ENCODE results near the gene SCD5. TPM values are rescaled to one million over a fixed set of nuclear protein-coding genes. Genes with fewer than 3 reads are reported as not detected.

SCD5 gene
- polyA plus RNA-seq, 2 of the 4 experiments (the other 2 are of a cell fraction): 9.8 to 11.9 TPM

DNA sequence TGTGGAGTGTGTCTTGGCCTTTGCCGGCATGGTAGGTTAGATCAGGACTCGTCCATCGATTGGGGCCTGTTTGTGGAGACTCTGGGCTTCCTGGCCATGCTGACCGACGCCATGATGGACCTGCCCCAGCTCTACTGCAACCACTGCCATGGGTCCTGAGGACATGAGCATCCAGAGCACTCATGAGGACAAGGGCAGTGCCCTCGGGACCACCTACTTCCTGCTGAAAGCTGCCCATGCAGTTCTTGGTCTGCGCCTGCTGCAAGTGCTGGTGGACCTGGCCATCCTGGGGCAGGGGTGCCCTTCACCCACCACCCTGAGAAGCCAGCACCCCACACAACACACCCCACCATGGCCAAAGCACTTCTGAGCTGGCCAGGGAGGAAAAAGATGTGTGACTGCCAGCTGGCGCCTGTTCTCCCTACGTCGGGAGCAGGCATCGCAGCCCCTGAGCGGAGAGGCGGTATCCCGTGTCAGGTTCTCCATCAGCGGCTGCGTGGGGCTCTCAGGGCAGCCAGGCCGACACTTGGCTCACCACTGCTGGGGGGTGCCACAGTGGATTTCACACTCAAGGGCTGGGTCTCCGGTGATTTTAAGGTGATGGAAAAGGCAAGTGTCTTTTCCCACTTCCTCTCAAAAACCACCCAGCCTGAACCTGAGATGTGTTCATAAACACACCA is 106.4 kb downstream of the SCD5 start:
- no peak overlapping the region for H3K4me2 ChIP-seq
- ATAC-seq: no peak
- no peak for DNase-seq (ENCODE audit: low read depth in 1 of 2, low spot score in 1 of 2)
- TF ChIP-seq HOXB13 (CRISPR knock-in tag; IDR thresholded peaks at IDR 0.05; ENCODE audit: low read depth) (no peak), MAZ (IDR thresholded peaks at IDR 0.05; ENCODE audit: borderline replicate concordance, low read depth, low read length) (no peak), ZFP36 (IDR thresholded peaks at IDR 0.05; ENCODE audit: borderline replicate concordance, partially characterized antibody) (no peak), RAD21 (conservative IDR thresholded peaks at IDR 0.05 in 1 of 2, IDR thresholded peaks at IDR 0.05 in 1 of 2) (no peak), JUNB (IDR thresholded peaks at IDR 0.05) (no peak), MYC (IDR thresholded peaks at IDR 0.05; ENCODE audit: borderline replicate concordance, low read length) (no peak), CEBPB (IDR thresholded peaks at IDR 0.05) (no peak), TFCP2L1 (CRISPR knock-in tag; IDR thresholded peaks at IDR 0.05) (no peak), ZC3H11A (IDR thresholded peaks at IDR 0.05) (no peak), BHLHE40 (IDR thresholded peaks at IDR 0.05; ENCODE audit: low read depth, low read length) (no peak), ESRRA (IDR thresholded peaks at IDR 0.05; ENCODE audit: borderline replicate concordance, low read length) (no peak), RARB (CRISPR knock-in tag; IDR thresholded peaks at IDR 0.05) (no peak), KDM1A (IDR thresholded peaks at IDR 0.05; ENCODE audit: low read depth) (no peak)
- TF ChIP-seq, protein P1, sequence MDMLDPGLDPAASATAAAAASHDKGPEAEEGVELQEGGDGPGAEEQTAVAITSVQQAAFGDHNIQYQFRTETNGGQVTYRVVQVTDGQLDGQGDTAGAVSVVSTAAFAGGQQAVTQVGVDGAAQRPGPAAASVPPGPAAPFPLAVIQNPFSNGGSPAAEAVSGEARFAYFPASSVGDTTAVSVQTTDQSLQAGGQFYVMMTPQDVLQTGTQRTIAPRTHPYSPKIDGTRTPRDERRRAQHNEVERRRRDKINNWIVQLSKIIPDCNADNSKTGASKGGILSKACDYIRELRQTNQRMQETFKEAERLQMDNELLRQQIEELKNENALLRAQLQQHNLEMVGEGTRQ (IDR thresholded peaks at IDR 0.05): no peak
- TF ChIP-seq, protein P2, sequence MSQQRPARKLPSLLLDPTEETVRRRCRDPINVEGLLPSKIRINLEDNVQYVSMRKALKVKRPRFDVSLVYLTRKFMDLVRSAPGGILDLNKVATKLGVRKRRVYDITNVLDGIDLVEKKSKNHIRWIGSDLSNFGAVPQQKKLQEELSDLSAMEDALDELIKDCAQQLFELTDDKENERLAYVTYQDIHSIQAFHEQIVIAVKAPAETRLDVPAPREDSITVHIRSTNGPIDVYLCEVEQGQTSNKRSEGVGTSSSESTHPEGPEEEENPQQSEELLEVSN (IDR thresholded peaks at IDR 0.05; ENCODE audit: borderline replicate concordance, low read depth): no peak
- TF ChIP-seq, protein P3, sequence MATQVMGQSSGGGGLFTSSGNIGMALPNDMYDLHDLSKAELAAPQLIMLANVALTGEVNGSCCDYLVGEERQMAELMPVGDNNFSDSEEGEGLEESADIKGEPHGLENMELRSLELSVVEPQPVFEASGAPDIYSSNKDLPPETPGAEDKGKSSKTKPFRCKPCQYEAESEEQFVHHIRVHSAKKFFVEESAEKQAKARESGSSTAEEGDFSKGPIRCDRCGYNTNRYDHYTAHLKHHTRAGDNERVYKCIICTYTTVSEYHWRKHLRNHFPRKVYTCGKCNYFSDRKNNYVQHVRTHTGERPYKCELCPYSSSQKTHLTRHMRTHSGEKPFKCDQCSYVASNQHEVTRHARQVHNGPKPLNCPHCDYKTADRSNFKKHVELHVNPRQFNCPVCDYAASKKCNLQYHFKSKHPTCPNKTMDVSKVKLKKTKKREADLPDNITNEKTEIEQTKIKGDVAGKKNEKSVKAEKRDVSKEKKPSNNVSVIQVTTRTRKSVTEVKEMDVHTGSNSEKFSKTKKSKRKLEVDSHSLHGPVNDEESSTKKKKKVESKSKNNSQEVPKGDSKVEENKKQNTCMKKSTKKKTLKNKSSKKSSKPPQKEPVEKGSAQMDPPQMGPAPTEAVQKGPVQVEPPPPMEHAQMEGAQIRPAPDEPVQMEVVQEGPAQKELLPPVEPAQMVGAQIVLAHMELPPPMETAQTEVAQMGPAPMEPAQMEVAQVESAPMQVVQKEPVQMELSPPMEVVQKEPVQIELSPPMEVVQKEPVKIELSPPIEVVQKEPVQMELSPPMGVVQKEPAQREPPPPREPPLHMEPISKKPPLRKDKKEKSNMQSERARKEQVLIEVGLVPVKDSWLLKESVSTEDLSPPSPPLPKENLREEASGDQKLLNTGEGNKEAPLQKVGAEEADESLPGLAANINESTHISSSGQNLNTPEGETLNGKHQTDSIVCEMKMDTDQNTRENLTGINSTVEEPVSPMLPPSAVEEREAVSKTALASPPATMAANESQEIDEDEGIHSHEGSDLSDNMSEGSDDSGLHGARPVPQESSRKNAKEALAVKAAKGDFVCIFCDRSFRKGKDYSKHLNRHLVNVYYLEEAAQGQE (IDR thresholded peaks at IDR 0.05): no peak
- TF ChIP-seq, protein P4, sequence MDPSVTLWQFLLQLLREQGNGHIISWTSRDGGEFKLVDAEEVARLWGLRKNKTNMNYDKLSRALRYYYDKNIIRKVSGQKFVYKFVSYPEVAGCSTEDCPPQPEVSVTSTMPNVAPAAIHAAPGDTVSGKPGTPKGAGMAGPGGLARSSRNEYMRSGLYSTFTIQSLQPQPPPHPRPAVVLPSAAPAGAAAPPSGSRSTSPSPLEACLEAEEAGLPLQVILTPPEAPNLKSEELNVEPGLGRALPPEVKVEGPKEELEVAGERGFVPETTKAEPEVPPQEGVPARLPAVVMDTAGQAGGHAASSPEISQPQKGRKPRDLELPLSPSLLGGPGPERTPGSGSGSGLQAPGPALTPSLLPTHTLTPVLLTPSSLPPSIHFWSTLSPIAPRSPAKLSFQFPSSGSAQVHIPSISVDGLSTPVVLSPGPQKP (IDR thresholded peaks at IDR 0.05; ENCODE audit: low read depth, low read length): no peak
- TF ChIP-seq, protein P5, sequence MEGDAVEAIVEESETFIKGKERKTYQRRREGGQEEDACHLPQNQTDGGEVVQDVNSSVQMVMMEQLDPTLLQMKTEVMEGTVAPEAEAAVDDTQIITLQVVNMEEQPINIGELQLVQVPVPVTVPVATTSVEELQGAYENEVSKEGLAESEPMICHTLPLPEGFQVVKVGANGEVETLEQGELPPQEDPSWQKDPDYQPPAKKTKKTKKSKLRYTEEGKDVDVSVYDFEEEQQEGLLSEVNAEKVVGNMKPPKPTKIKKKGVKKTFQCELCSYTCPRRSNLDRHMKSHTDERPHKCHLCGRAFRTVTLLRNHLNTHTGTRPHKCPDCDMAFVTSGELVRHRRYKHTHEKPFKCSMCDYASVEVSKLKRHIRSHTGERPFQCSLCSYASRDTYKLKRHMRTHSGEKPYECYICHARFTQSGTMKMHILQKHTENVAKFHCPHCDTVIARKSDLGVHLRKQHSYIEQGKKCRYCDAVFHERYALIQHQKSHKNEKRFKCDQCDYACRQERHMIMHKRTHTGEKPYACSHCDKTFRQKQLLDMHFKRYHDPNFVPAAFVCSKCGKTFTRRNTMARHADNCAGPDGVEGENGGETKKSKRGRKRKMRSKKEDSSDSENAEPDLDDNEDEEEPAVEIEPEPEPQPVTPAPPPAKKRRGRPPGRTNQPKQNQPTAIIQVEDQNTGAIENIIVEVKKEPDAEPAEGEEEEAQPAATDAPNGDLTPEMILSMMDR (IDR thresholded peaks at IDR 0.05): no peak
- H3K4me1 ChIP-seq: no peaks in the 10 kb centered on the region
- no peaks in the 10 kb centered on the region for H3K9me3 ChIP-seq
- 75% methylated on average over 11 of the region's 18 CpGs for WGBS (ENCODE audit: missing lambda C conversion rate)
- H3K27ac ChIP-seq: no peak overlapping the region
- POLR2A ChIA-PET: no interaction called here
- CTCF ChIA-PET: interaction anchor here (0.5 kb wide), 1 partner anchor 86 kb away, joined by 3 read pairs; no protein-coding TSS in a partner anchor
- no peak for FAIRE-seq
- no peak overlapping the region for H3K4me3 ChIP-seq

Data from A549 (cell line).